ENCODE results near the gene ADAMTS15.

The ADAMTS15 gene

GRCh38 chr11:130448416-130449309 is at the start of gene ADAMTS15:
Gene ADAMTS15 (plus strand): TSS chr11:130448645. CDS start chr11:130448974, 329 bp downstream.
- DNase-seq: peak; percentile 73

GRCh38 chr11:130399196-130399595 is 49.2 kb upstream of the ADAMTS15 start:
- no peak for DNase-seq

- DNase-seq: peak; percentile 88
Measured at GRCh38 chr11:130400781-130401483, 47.5 kb upstream of the ADAMTS15 start.

- no peak for DNase-seq
Measured at GRCh38 chr11:130402570-130402969, 45.9 kb upstream of the ADAMTS15 start.

- peak; percentile 82 for DNase-seq
Measured at GRCh38 chr11:130403271-130403804, 45.1 kb upstream of the ADAMTS15 start.

- no peak for DNase-seq
Measured at GRCh38 chr11:130403967-130404366, 44.5 kb upstream of the ADAMTS15 start.

GRCh38 chr11:130404727-130405126 is 43.7 kb upstream of the ADAMTS15 start:
- DNase-seq: no peak

GRCh38 chr11:130405428-130405827 is 43.0 kb upstream of the ADAMTS15 start:
- no peak for DNase-seq

- peak; percentile 72 for DNase-seq
Measured at GRCh38 chr11:130407978-130408377, 40.5 kb upstream of the ADAMTS15 start.

GRCh38 chr11:130408401-130408890 is 40.0 kb upstream of the ADAMTS15 start:
- DNase-seq: no peak

GRCh38 chr11:130408901-130409300 is 39.5 kb upstream of the ADAMTS15 start:
- DNase-seq: no peak

GRCh38 chr11:130409594-130410388 is 38.7 kb upstream of the ADAMTS15 start:
- DNase-seq: no peak

GRCh38 chr11:130411223-130411622 is 37.2 kb upstream of the ADAMTS15 start:
- DNase-seq: no peak

GRCh38 chr11:130413405-130414106 is 34.9 kb upstream of the ADAMTS15 start:
- peak; percentile 81 for DNase-seq

- no peak for DNase-seq
Measured at GRCh38 chr11:130414107-130415080, 34.1 kb upstream of the ADAMTS15 start.

GRCh38 chr11:130415731-130416529 is 32.5 kb upstream of the ADAMTS15 start:
- no peak for DNase-seq

- DNase-seq: no peak
Measured at GRCh38 chr11:130416530-130416882, 31.9 kb upstream of the ADAMTS15 start.

- no peak for DNase-seq
Measured at GRCh38 chr11:130416906-130417305, 31.5 kb upstream of the ADAMTS15 start.

- DNase-seq: no peak
Measured at GRCh38 chr11:130418210-130418609, 30.2 kb upstream of the ADAMTS15 start.

GRCh38 chr11:130418756-130419155 is 29.7 kb upstream of the ADAMTS15 start:
- no peak for DNase-seq

All from fibroblast of upper back skin (primary cell).